Lung (tissue), 12 donors: ENCODE results near the gene PNPLA2. TPM values are rescaled to one million over a fixed set of nuclear protein-coding genes. Genes with fewer than 3 reads are reported as not detected.

Experiments used
- ATAC-seq: fragments of 200-7000 bp; cut with Tn5 transposase; one replicate; pipeline ENCODE4 v1.9.1; 2020; ENCODE audit warnings: moderate number of reproducible peaks; ENCODE audit not compliant: insufficient read depth, low FRiP score
- DNase-seq, 3 donors: peaks; one replicate each; pipeline ENCODE4 v3.0.0-alpha.2; 2013 to 2017
- H3K27ac ChIP-seq, 2 donors: one replicate each; pipeline ENCODE4 v1.5.1; 2013; ENCODE audit warnings: mild to moderate bottlenecking in 2 of 2, moderate library complexity in 2 of 2, control low read depth in 1 of 2, inconsistent platforms in 1 of 2, low read depth in 1 of 2, low read length in 1 of 2
- H3K27me3 ChIP-seq, 3 donors: one replicate each; pipeline ENCODE4 v1.5.1; 2013; ENCODE audit warnings: low read length in 2 of 3; ENCODE audit not compliant: control insufficient read depth in 3 of 3, insufficient read depth in 3 of 3
- H3K36me3 ChIP-seq, 4 donors: one replicate each; pipeline ENCODE4 v1.5.1; 2013; ENCODE audit warnings: low read length in 4 of 4, mild to moderate bottlenecking in 1 of 4, moderate library complexity in 1 of 4; ENCODE audit not compliant: control insufficient read depth in 4 of 4, insufficient read depth in 4 of 4
- H3K4me1 ChIP-seq, 5 donors: one replicate each; pipeline ENCODE4 v1.5.1; 2013; ENCODE audit warnings: low read length in 5 of 5, mild to moderate bottlenecking in 2 of 5, moderate library complexity in 1 of 5; ENCODE audit not compliant: control insufficient read depth in 5 of 5, insufficient read depth in 5 of 5
- H3K4me3 ChIP-seq: one replicate; pipeline ENCODE4 v1.5.1; 2013; ENCODE audit warnings: mild to moderate bottlenecking, control low read depth, moderate library complexity
- H3K9ac ChIP-seq, 2 donors: one replicate each; pipeline ENCODE4 v1.5.1; 2013; ENCODE audit warnings: low read length in 2 of 2, control low read depth in 1 of 2; ENCODE audit not compliant: insufficient read depth in 1 of 2
- H3K9me3 ChIP-seq, 4 donors: one replicate each; pipeline ENCODE4 v1.5.1; 2013; ENCODE audit warnings: low read length in 3 of 4, mild to moderate bottlenecking in 1 of 4, moderate library complexity in 1 of 4; ENCODE audit not compliant: control insufficient read depth in 4 of 4, insufficient read depth in 3 of 4
- CTCF ChIP-seq: IDR thresholded peaks from 2 replicates; pipeline ENCODE4 v1.5.1; 2012; ENCODE audit warnings: mild to moderate bottlenecking; ENCODE audit errors: control extremely low read depth, extremely low read depth
- WGBS, 2 donors: extraction: QIAGEN DNeasy Blood & Tissue Kit; methylation state at CpG; one replicate each; pipeline ENCODE4 v1.1.7; 2013; 5-methylcytosine and 5-hydroxymethylcytosine counted together
- polyA plus RNA-seq, 2 donors: library from polyadenylated mRNA; stranded (reverse); fragments of 200-250 nt; gene quantifications; one replicate each; pipeline ENCODE4 v1.2.1, GENCODE V29; 2013
- total RNA-seq, 2 donors: library from RNA; depleted of rRNA in 1 of 2; stranded (reverse); fragments of >200 nt in 1 of 2; gene quantifications; one replicate each; pipeline ENCODE4 v1.2.1, GENCODE V29; 2014 to 2021
- donor health status: control.
- donor health status: control.
- donor health status: Bipolar disorder and iron deficiency.
- donor health status: healthy.
- donor health status: DM: yes; HTN: yes; CAD: no.

The PNPLA2 gene
- total and polyA plus RNA-seq, 4 donors: 65.1 to 160 (median 84.2) TPM

GRCh38 chr11:791658-792534 lies 26.8 kb upstream of the PNPLA2 start:
- DNase-seq: no peak
- H3K4me1 ChIP-seq: peaks cover 0 to 19% (median 10%) of the 10 kb centered on the region in 5 donors
- no peak overlapping the region for H3K9ac ChIP-seq
- H3K9me3 ChIP-seq: no peaks in the 10 kb centered on the region
- no peak overlapping the region for H3K4me3 ChIP-seq
- no peak overlapping the region for H3K27ac ChIP-seq
- 94% methylated on average over 46 to 49 of the region's 49 CpGs for WGBS, 2 donors
- peaks cover 0 to 28% (median 7%) of the 10 kb centered on the region in 4 donors for H3K36me3 ChIP-seq
- H3K27me3 ChIP-seq: no peaks in the 10 kb centered on the region
- TF ChIP-seq CTCF: no peak
- no peak for ATAC-seq

GRCh38 chr11:792535-792821 lies 26.2 kb upstream of the PNPLA2 start:
- no peaks in the 10 kb centered on the region for H3K9me3 ChIP-seq
- no peak overlapping the region for H3K9ac ChIP-seq
- H3K36me3 ChIP-seq: peaks cover 0 to 28% (median 7%) of the 10 kb centered on the region in 4 donors
- no peak overlapping the region for H3K4me3 ChIP-seq
- TF ChIP-seq CTCF: no peak
- H3K4me1 ChIP-seq: peaks cover 0 to 22% (median 15%) of the 10 kb centered on the region in 5 donors
- DNase-seq: no peak
- no peaks in the 10 kb centered on the region for H3K27me3 ChIP-seq
- 96 to 98% methylated on average over 12 to 15 of the region's 15 CpGs for WGBS, 2 donors
- no peak overlapping the region for H3K27ac ChIP-seq
- ATAC-seq: no peak

GRCh38 chr11:792873-793272 lies 25.8 kb upstream of the PNPLA2 start:
- peaks cover 0 to 28% (median 7%) of the 10 kb centered on the region in 4 donors for H3K36me3 ChIP-seq
- ATAC-seq (no peak), DNase-seq (no peak)
- H3K4me1 ChIP-seq: peaks cover 0 to 22% (median 15%) of the 10 kb centered on the region in 5 donors
- no peak overlapping the region for H3K4me3 ChIP-seq
- H3K27ac ChIP-seq: no peak overlapping the region
- no peaks in the 10 kb centered on the region for H3K9me3 ChIP-seq
- no peaks in the 10 kb centered on the region for H3K27me3 ChIP-seq
- H3K9ac ChIP-seq: no peak overlapping the region
- WGBS, 2 donors: 95% methylated on average over 13 of the region's 13 CpGs
- TF ChIP-seq CTCF: no peak
